ENCODE results near the gene PRELID3B. TPM values are rescaled to one million over a fixed set of nuclear protein-coding genes. Genes with fewer than 3 reads are reported as not detected.
A peak's percentile ranks its signal among the peaks of the same experiment; 100 is the strongest.

The PRELID3B gene
- total RNA-seq, 1 experiment from 2014 or later = 29.5 TPM

- Histone ChIP-seq H3K4me3 (ENCODE audit: insufficient read depth, low read depth, low read length) (no peak overlapping the region), H3K36me3 (replicated peaks; ENCODE audit: control insufficient read depth, insufficient read depth, low read length) (no peaks in the 10 kb centered on the region), H3K27me3 (ENCODE audit: control insufficient read depth, insufficient read depth, low read length) (peaks cover 19% of the 10 kb centered on the region; the same call in 1 of the 2 replicates)
- no peak for DNase-seq
Measured at GRCh38 chr20:59004493-59004762, 38.2 kb downstream of the PRELID3B start.

- Histone ChIP-seq H3K4me3 (ENCODE audit: insufficient read depth, low read depth, low read length) (no peak overlapping the region), H3K36me3 (replicated peaks; ENCODE audit: control insufficient read depth, insufficient read depth, low read length) (no peaks in the 10 kb centered on the region), H3K27me3 (ENCODE audit: control insufficient read depth, insufficient read depth, low read length) (peaks cover 19% of the 10 kb centered on the region; the same call in 1 of the 2 replicates)
- DNase-seq = peak; percentile 43
Measured at GRCh38 chr20:59003836-59004492, 38.6 kb downstream of the PRELID3B start.

GRCh38 chr20:59002874-59003399, 39.6 kb downstream of the PRELID3B start:
- Histone ChIP-seq H3K27me3 (ENCODE audit: control insufficient read depth, insufficient read depth, low read length) (peaks cover 11% of the 10 kb centered on the region; the same call in 1 of the 2 replicates), H3K4me3 (ENCODE audit: insufficient read depth, low read depth, low read length) (no peak overlapping the region), H3K36me3 (replicated peaks; ENCODE audit: control insufficient read depth, insufficient read depth, low read length) (no peaks in the 10 kb centered on the region)
- no peak for DNase-seq

- Histone ChIP-seq H3K36me3 (replicated peaks; ENCODE audit: control insufficient read depth, insufficient read depth, low read length) (no peaks in the 10 kb centered on the region), H3K4me3 (ENCODE audit: insufficient read depth, low read depth, low read length) (no peak overlapping the region), H3K27me3 (ENCODE audit: control insufficient read depth, insufficient read depth, low read length) (peaks cover 8% of the 10 kb centered on the region; the same call in 1 of the 2 replicates)
- DNase-seq = no peak
Measured at GRCh38 chr20:59002388-59002787, 40.2 kb downstream of the PRELID3B start.

GRCh38 chr20:59001449-59002171, 41.0 kb downstream of the PRELID3B start:
- Histone ChIP-seq H3K36me3 (replicated peaks; ENCODE audit: control insufficient read depth, insufficient read depth, low read length) (no peaks in the 10 kb centered on the region), H3K27me3 (ENCODE audit: control insufficient read depth, insufficient read depth, low read length) (peaks cover 6% of the 10 kb centered on the region; the same call in 1 of the 2 replicates), H3K4me3 (ENCODE audit: insufficient read depth, low read depth, low read length) (no peak overlapping the region)
- DNase-seq = no peak

GRCh38 chr20:59001068-59001448, 41.5 kb downstream of the PRELID3B start:
- Histone ChIP-seq H3K27me3 (ENCODE audit: control insufficient read depth, insufficient read depth, low read length) (peaks cover 2% of the 10 kb centered on the region; the same call in 1 of the 2 replicates), H3K4me3 (ENCODE audit: insufficient read depth, low read depth, low read length) (no peak overlapping the region), H3K36me3 (replicated peaks; ENCODE audit: control insufficient read depth, insufficient read depth, low read length) (no peaks in the 10 kb centered on the region)
- DNase-seq = no peak

- H3K4me3 ChIP-seq (ENCODE audit: insufficient read depth, low read depth, low read length) = no peak overlapping the region
- DNase-seq = no peak
- no peaks in the 10 kb centered on the region for H3K27me3 ChIP-seq (ENCODE audit: control insufficient read depth, insufficient read depth, low read length)
- peaks cover 5% of the 10 kb centered on the region; the same call in 1 of the 2 replicates for H3K36me3 ChIP-seq (replicated peaks; ENCODE audit: control insufficient read depth, insufficient read depth, low read length)
Measured at GRCh38 chr20:59000326-59000725, 42.3 kb downstream of the PRELID3B start.

- Histone ChIP-seq H3K36me3 (replicated peaks; ENCODE audit: control insufficient read depth, insufficient read depth, low read length) (peaks cover 12% of the 10 kb centered on the region), H3K4me3 (ENCODE audit: insufficient read depth, low read depth, low read length) (no peak overlapping the region), H3K27me3 (ENCODE audit: control insufficient read depth, insufficient read depth, low read length) (no peaks in the 10 kb centered on the region)
- no peak for DNase-seq
Measured at GRCh38 chr20:58998656-58999055, 43.9 kb downstream of the PRELID3B start.

GRCh38 chr20:58997141-58997770, 45.3 kb downstream of the PRELID3B start:
- Histone ChIP-seq H3K36me3 (replicated peaks; ENCODE audit: control insufficient read depth, insufficient read depth, low read length) (peaks cover 23% of the 10 kb centered on the region), H3K4me3 (ENCODE audit: insufficient read depth, low read depth, low read length) (no peak overlapping the region), H3K27me3 (ENCODE audit: control insufficient read depth, insufficient read depth, low read length) (no peaks in the 10 kb centered on the region)
- DNase-seq = peak; percentile 59

- H3K4me3 ChIP-seq (ENCODE audit: insufficient read depth, low read depth, low read length) = no peak overlapping the region
- H3K36me3 ChIP-seq (replicated peaks; ENCODE audit: control insufficient read depth, insufficient read depth, low read length) = peaks cover 33% of the 10 kb centered on the region
- peak; percentile 35 for DNase-seq
- H3K27me3 ChIP-seq (ENCODE audit: control insufficient read depth, insufficient read depth, low read length) = no peaks in the 10 kb centered on the region
Measured at GRCh38 chr20:58996226-58996611, 46.4 kb downstream of the PRELID3B start.

- H3K36me3 ChIP-seq (replicated peaks; ENCODE audit: control insufficient read depth, insufficient read depth, low read length) = peaks cover 38% of the 10 kb centered on the region
- no peak overlapping the region for H3K4me3 ChIP-seq (ENCODE audit: insufficient read depth, low read depth, low read length)
- DNase-seq = no peak
Measured at GRCh38 chr20:58995461-58996225, 46.9 kb downstream of the PRELID3B start.

GRCh38 chr20:58994390-58995159, 48.0 kb downstream of the PRELID3B start:
- Histone ChIP-seq H3K27me3 (ENCODE audit: control insufficient read depth, insufficient read depth, low read length) (no peaks in the 10 kb centered on the region), H3K36me3 (replicated peaks; ENCODE audit: control insufficient read depth, insufficient read depth, low read length) (peaks cover 40% of the 10 kb centered on the region), H3K4me3 (ENCODE audit: insufficient read depth, low read depth, low read length) (no peak overlapping the region)
- DNase-seq = no peak

More at GRCh38 chr20:58995461-58996225, 46.9 kb downstream of the PRELID3B start:
- no peaks in the 10 kb centered on the region for H3K27me3 ChIP-seq (ENCODE audit: control insufficient read depth, insufficient read depth, low read length)

- H3K27me3 ChIP-seq (ENCODE audit: control insufficient read depth, insufficient read depth, low read length) = no peaks in the 10 kb centered on the region
- no peak overlapping the region for H3K4me3 ChIP-seq (ENCODE audit: insufficient read depth, low read depth, low read length)
- H3K36me3 ChIP-seq (replicated peaks; ENCODE audit: control insufficient read depth, insufficient read depth, low read length) = peaks cover 47% of the 10 kb centered on the region
- DNase-seq = no peak
Measured at GRCh38 chr20:58993332-58994248, 49.0 kb downstream of the PRELID3B start.

Measured in H7 (cell line).